HepG2 (cell line): Measurements from ENCODE around the gene TRPT1. TPM values are rescaled to one million over a fixed set of nuclear protein-coding genes. Genes with fewer than 3 reads are reported as not detected.
A peak's percentile ranks its signal among the peaks of the same experiment; 100 is the strongest.

Experiments
- CBFB ChIP-seq: sonication (generic); formaldehyde crosslinking; IDR thresholded peaks from 2 replicates; pipeline ENCODE4 v1.4.0; 2020; ENCODE audit warnings: missing genetic modification reagents
- JARID2 ChIP-seq: sonication (generic); formaldehyde crosslinking; IDR thresholded peaks from 2 replicates; pipeline ENCODE4 v1.8.1; 2023; ENCODE audit warnings: missing genetic modification reagents, inconsistent platforms; ENCODE audit not compliant: insufficient replicate concordance
- KMT2B ChIP-seq: IDR thresholded peaks from 2 replicates; pipeline ENCODE4 v1.6.1; 2016; ENCODE audit warnings: missing genetic modification reagents, missing compliant biosample characterization
- MAFG ChIP-seq: sonication (generic); formaldehyde crosslinking; IDR thresholded peaks from 2 replicates; pipeline ENCODE4 v1.5.1; 2020; ENCODE audit warnings: mild to moderate bottlenecking, missing genetic modification reagents
- NCOA1 ChIP-seq: sonication (generic); formaldehyde crosslinking; IDR thresholded peaks from 2 replicates; pipeline ENCODE4 v1.9.0; 2021; ENCODE audit warnings: missing genetic modification reagents
- SOX6 ChIP-seq, 2 experiments: fragments of 450-650 bp in 1 of 2; sonication (generic) in 1 of 2; formaldehyde crosslinking in 1 of 2; IDR thresholded peaks; 2 replicates each; pipeline versions ENCODE4 v1.4.0 to v1.6.1; 2017 to 2020; ENCODE audit warnings: antibody characterized with exemption in 1 of 2, mild to moderate bottlenecking in 1 of 2, missing genetic modification reagents in 1 of 2
- TEAD2 ChIP-seq: sonication (generic); formaldehyde crosslinking; IDR thresholded peaks from 2 replicates; pipeline ENCODE4 v1.9.0; 2021; ENCODE audit warnings: missing genetic modification reagents
- ZKSCAN1 ChIP-seq: fragments of 150-350 bp; IDR thresholded peaks from 2 replicates; pipeline ENCODE4 v1.6.1; 2014; ENCODE audit warnings: low read length
- ZNF121 ChIP-seq: sonication (generic); formaldehyde crosslinking; IDR thresholded peaks from 2 replicates; pipeline ENCODE4 v1.5.0; 2020; ENCODE audit warnings: mild to moderate bottlenecking, missing genetic modification reagents
- ZNF552 ChIP-seq: sonication (generic); formaldehyde crosslinking; IDR thresholded peaks from 2 replicates; pipeline ENCODE4 v1.9.0; 2022; ENCODE audit warnings: missing genetic modification reagents, mild to moderate bottlenecking, borderline replicate concordance
- ZNF619 ChIP-seq: sonication (generic); formaldehyde crosslinking; IDR thresholded peaks from 2 replicates; pipeline ENCODE4 v1.4.0; 2020; ENCODE audit warnings: mild to moderate bottlenecking, missing genetic modification reagents
- ZNF660 ChIP-seq: sonication (generic); formaldehyde crosslinking; IDR thresholded peaks from 2 replicates; pipeline ENCODE4 v1.5.1; 2020; ENCODE audit warnings: mild to moderate bottlenecking, low read depth, missing genetic modification reagents, borderline replicate concordance
- ZNF768 ChIP-seq: sonication (generic); formaldehyde crosslinking; IDR thresholded peaks from 2 replicates; pipeline ENCODE4 v1.4.0; 2020; ENCODE audit warnings: missing genetic modification reagents
- polyA plus RNA-seq, 8 experiments: library from polyadenylated mRNA; depleted of rRNA in 3 of 8; stranded (reverse) in 7 of 8; unstranded in 1 of 8; fragments of >200 nt; fragmentation: Illumina TruSeq in 4 of 8; extraction: Trizol in 4 of 8; gene quantifications; 2 replicates each; pipeline versions ENCODE4 v1.2.1 to v1.2.3, GENCODE V29; 2011 to 2016; ENCODE audit warnings: low read depth in 4 of 8, missing spikeins in 1 of 8, mixed read lengths in 1 of 8; ENCODE audit not compliant: insufficient read depth in 1 of 8
- total RNA-seq, 5 experiments: library from RNA; depleted of rRNA; stranded (reverse); fragments of >200 nt; fragmentation: Illumina TruSeq; extraction: Trizol; gene quantifications; 2 replicates each; pipeline ENCODE4 v1.2.3, GENCODE V29; 2016; ENCODE audit warnings: low read depth in 1 of 5
- TF ChIP-seq, protein P1 (sequence below): sonication (generic); formaldehyde crosslinking; IDR thresholded peaks from 2 replicates; pipeline ENCODE4 v1.5.0; 2020; ENCODE audit warnings: mild to moderate bottlenecking, missing genetic modification reagents
- TF ChIP-seq, protein P2 (sequence below): sonication (generic); formaldehyde crosslinking; IDR thresholded peaks from 2 replicates; pipeline ENCODE4 v1.4.0; 2020; ENCODE audit warnings: mild to moderate bottlenecking, missing genetic modification reagents
- TF ChIP-seq, protein P3 (sequence below): sonication (generic); formaldehyde crosslinking; IDR thresholded peaks from 2 replicates; pipeline ENCODE4 v1.8.1; 2023; ENCODE audit warnings: mild to moderate bottlenecking, missing genetic modification reagents
- TF ChIP-seq, protein P4 (sequence below): sonication (generic); formaldehyde crosslinking; IDR thresholded peaks from 2 replicates; pipeline ENCODE4 v1.8.1; 2023; ENCODE audit warnings: mild to moderate bottlenecking, missing genetic modification reagents

TRPT1 gene
- total and polyA plus RNA-seq, 2 of the 13 experiments (the other 11 are each of a cell fraction or from before 2014, with no cell fraction given), result 24.8 to 40.7 TPM

DNA sequence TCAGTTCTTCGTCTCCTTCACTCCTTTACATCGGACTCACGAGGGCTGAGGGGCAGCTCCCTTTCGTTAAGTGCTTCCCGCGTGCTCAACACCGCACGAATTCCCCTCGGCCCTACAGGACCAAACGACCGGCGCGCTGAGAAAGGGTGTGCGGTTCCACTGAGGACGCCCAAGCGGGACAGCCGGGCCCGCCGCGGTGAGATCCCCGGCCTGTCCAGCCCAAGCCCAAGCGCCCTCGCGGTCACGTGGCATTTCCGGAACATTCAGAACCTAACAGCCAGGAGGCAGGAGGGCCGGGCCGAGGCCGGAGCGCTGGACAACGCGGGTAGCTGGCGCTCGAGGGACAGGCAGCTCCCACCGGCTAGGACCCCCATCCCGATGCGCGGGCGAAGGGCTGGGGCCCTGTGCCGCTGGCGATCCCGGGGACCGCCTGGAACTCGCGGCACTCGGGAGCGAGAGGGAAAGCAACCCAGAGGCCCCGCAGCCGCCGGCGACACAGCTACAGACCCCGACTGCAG is 40.8 kb downstream of the TRPT1 start (continued):
- TF ChIP-seq, protein P1, sequence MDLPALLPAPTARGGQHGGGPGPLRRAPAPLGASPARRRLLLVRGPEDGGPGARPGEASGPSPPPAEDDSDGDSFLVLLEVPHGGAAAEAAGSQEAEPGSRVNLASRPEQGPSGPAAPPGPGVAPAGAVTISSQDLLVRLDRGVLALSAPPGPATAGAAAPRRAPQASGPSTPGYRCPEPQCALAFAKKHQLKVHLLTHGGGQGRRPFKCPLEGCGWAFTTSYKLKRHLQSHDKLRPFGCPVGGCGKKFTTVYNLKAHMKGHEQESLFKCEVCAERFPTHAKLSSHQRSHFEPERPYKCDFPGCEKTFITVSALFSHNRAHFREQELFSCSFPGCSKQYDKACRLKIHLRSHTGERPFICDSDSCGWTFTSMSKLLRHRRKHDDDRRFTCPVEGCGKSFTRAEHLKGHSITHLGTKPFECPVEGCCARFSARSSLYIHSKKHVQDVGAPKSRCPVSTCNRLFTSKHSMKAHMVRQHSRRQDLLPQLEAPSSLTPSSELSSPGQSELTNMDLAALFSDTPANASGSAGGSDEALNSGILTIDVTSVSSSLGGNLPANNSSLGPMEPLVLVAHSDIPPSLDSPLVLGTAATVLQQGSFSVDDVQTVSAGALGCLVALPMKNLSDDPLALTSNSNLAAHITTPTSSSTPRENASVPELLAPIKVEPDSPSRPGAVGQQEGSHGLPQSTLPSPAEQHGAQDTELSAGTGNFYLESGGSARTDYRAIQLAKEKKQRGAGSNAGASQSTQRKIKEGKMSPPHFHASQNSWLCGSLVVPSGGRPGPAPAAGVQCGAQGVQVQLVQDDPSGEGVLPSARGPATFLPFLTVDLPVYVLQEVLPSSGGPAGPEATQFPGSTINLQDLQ (CRISPR knock-in tag), result peak; percentile 98
- TF ChIP-seq JARID2 (CRISPR knock-in tag), result peak; percentile 94
- no peak for TF ChIP-seq TEAD2
- peak; percentile 80; the same call in 1 of the 2 replicates for TF ChIP-seq ZNF121
- no peak for TF ChIP-seq SOX6 (IDR thresholded peaks at IDR 0.05)
- TF ChIP-seq SOX6 (CRISPR knock-in tag; IDR thresholded peaks at IDR 0.05), result peak; percentile 68
- peak; percentile 78 for TF ChIP-seq CBFB (CRISPR knock-in tag)
- peak; percentile 89; the same call in 1 of the 2 replicates for TF ChIP-seq ZNF660 (CRISPR knock-in tag)
- TF ChIP-seq, protein P2, sequence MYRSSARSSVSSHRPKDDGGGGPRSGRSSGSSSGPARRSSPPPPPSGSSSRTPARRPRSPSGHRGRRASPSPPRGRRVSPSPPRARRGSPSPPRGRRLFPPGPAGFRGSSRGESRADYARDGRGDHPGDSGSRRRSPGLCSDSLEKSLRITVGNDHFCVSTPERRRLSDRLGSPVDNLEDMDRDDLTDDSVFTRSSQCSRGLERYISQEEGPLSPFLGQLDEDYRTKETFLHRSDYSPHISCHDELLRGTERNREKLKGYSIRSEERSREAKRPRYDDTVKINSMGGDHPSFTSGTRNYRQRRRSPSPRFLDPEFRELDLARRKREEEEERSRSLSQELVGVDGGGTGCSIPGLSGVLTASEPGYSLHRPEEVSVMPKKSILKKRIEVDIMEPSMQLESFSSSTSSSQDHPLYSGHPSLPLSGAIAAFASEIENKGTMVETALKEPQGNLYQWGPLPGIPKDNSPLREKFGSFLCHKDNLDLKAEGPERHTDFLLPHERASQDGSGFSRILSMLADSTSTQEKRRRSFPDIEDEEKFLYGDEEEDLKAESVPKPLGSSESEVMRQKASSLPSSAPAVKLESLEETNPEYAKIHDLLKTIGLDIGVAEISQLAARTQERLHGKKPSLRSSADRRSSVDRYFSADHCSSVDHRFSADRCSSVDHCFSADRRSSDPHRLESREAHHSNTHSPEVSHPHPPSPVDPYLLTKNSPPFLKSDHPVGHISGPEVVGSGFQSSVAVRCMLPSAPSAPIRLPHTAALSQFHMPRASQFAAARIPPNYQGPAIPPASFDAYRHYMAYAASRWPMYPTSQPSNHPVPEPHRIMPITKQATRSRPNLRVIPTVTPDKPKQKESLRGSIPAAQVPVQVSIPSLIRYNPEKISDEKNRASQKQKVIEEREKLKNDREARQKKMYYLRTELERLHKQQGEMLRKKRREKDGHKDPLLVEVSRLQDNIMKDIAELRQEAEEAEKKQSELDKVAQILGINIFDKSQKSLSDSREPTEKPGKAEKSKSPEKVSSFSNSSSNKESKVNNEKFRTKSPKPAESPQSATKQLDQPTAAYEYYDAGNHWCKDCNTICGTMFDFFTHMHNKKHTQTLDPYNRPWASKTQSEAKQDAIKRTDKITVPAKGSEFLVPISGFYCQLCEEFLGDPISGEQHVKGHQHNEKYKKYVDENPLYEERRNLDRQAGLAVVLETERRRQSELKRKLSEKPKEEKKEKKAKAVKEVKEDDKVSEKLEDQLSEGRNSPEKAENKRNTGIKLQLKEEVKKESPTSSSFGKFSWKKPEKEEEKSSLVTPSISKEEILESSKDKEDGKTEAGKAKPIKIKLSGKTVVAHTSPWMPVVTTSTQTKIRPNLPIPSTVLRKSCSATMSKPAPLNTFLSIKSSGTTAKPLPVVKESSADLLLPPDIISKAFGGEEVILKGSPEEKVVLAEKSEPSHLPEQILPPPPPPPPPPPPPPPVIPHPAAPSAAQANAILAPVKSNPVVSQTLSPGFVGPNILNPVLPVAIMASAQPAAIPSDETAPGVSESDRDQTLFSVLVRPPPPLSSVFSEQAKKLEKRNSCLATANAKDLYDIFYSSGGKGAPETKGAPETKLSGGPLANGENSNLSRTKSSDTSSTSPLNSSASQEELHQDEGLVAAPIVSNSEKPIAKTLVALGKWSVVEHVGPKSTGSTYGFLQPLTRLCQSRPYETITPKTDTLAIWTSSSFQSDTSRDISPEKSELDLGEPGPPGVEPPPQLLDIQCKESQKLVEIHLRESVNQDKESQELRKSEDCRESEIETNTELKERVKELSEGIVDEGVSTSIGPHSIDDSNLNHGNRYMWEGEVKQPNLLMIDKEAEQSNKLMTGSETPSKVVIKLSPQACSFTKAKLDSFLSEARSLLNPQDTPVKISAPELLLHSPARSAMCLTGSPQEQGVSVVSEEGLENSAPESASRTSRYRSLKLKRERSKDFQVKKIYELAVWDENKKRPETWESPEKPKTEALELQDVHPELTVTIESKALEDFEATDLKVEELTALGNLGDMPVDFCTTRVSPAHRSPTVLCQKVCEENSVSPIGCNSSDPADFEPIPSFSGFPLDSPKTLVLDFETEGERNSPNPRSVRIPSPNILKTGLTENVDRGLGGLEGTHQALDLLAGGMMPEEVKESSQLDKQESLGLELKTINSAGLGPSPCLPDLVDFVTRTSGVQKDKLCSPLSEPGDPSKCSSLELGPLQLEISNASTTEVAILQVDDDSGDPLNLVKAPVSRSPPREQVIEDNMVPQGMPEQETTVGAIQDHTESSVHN (CRISPR knock-in tag), result 0 out of 2 replicates have a peak, but pooled peaks have one; percentile 85
- TF ChIP-seq ZNF768, result peak; percentile 79
- TF ChIP-seq NCOA1 (CRISPR knock-in tag), result no peak
- TF ChIP-seq, protein P3, sequence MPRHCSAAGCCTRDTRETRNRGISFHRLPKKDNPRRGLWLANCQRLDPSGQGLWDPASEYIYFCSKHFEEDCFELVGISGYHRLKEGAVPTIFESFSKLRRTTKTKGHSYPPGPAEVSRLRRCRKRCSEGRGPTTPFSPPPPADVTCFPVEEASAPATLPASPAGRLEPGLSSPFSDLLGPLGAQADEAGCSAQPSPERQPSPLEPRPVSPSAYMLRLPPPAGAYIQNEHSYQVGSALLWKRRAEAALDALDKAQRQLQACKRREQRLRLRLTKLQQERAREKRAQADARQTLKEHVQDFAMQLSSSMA (CRISPR knock-in tag), result peak; percentile 87
- peak; percentile 99 for TF ChIP-seq ZNF619 (CRISPR knock-in tag)
- TF ChIP-seq, protein P4, sequence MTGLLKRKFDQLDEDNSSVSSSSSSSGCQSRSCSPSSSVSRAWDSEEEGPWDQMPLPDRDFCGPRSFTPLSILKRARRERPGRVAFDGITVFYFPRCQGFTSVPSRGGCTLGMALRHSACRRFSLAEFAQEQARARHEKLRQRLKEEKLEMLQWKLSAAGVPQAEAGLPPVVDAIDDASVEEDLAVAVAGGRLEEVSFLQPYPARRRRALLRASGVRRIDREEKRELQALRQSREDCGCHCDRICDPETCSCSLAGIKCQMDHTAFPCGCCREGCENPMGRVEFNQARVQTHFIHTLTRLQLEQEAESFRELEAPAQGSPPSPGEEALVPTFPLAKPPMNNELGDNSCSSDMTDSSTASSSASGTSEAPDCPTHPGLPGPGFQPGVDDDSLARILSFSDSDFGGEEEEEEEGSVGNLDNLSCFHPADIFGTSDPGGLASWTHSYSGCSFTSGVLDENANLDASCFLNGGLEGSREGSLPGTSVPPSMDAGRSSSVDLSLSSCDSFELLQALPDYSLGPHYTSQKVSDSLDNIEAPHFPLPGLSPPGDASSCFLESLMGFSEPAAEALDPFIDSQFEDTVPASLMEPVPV (CRISPR knock-in tag), result peak; percentile 96
- peak; percentile 36; the same call in 1 of the 2 replicates for TF ChIP-seq ZKSCAN1
- peak; percentile 84 for TF ChIP-seq KMT2B
- TF ChIP-seq ZNF552, result peak; percentile 93
- no peak for TF ChIP-seq MAFG
